HCT116 (cell line): Measurements from ENCODE around the gene ZACN.

ENCODE experiments used
- ELF1 ChIP-seq: IDR thresholded peaks from 2 replicates; pipeline ENCODE4 v1.6.1; 2012; ENCODE audit warnings: low read depth, borderline replicate concordance
- FOSL1 ChIP-seq: IDR thresholded peaks from 2 replicates; pipeline ENCODE4 v1.6.1; 2012; ENCODE audit warnings: low read depth
- POLR2A ChIP-seq: IDR thresholded peaks from 2 replicates; pipeline ENCODE4 v1.7.0; 2011; ENCODE audit warnings: borderline replicate concordance; ENCODE audit not compliant: insufficient read depth, insufficient read length; ENCODE audit errors: extremely low read depth
- POLR2AphosphoS5 ChIP-seq: IDR thresholded peaks from 2 replicates; pipeline ENCODE4 v1.6.1; 2011; ENCODE audit warnings: mild to moderate bottlenecking, low read depth, low read length, moderate library complexity
- RAD21 ChIP-seq: IDR thresholded peaks from 2 replicates; pipeline ENCODE4 v1.6.1; 2012; ENCODE audit warnings: low read depth, mild to moderate bottlenecking
- SRF ChIP-seq: IDR thresholded peaks from 2 replicates; pipeline ENCODE4 v1.6.1; 2012; ENCODE audit warnings: low read depth
- TCF7L2 ChIP-seq: IDR thresholded peaks from 2 replicates; pipeline ENCODE4 v1.7.0; 2011; ENCODE audit warnings: borderline replicate concordance, inconsistent platforms; ENCODE audit not compliant: insufficient read depth, insufficient read length; ENCODE audit errors: extremely low read depth
- ZFX ChIP-seq: fragments of 450-650 bp; IDR thresholded peaks from 2 replicates; pipeline ENCODE4 v1.6.1; 2017
- ZNF274 ChIP-seq: fragments of 200-500 bp; sonication (Bioruptor generic); IDR thresholded peaks from 2 replicates; pipeline ENCODE4 v1.6.1; 2014; ENCODE audit warnings: mild to moderate bottlenecking, low read depth, low read length, inconsistent platforms
- TF ChIP-seq, protein P1 (sequence below), 3 experiments: fragments of 200-600 bp in 1 of 3; sonication (generic) in 1 of 3; IDR thresholded peaks in 2 of 3; conservative IDR thresholded peaks in 1 of 3; 2 replicates each; pipeline ENCODE4 v1.5.1; 2012 to 2017; ENCODE audit warnings: low read depth in 2 of 3, low read length in 2 of 3, antibody characterized with exemption in 1 of 3, borderline replicate concordance in 1 of 3, control low read depth in 1 of 3, mild to moderate bottlenecking in 1 of 3, mixed read lengths in 1 of 3, mixed run types in 1 of 3, moderate library complexity in 1 of 3; ENCODE audit not compliant: insufficient read depth in 1 of 3
- TF ChIP-seq, protein P2 (sequence below): IDR thresholded peaks from 2 replicates; pipeline ENCODE4 v1.6.1; 2012; ENCODE audit warnings: low read depth
- TF ChIP-seq, protein P3 (sequence below): IDR thresholded peaks from 2 replicates; pipeline ENCODE4 v1.6.1; 2012

DNA sequence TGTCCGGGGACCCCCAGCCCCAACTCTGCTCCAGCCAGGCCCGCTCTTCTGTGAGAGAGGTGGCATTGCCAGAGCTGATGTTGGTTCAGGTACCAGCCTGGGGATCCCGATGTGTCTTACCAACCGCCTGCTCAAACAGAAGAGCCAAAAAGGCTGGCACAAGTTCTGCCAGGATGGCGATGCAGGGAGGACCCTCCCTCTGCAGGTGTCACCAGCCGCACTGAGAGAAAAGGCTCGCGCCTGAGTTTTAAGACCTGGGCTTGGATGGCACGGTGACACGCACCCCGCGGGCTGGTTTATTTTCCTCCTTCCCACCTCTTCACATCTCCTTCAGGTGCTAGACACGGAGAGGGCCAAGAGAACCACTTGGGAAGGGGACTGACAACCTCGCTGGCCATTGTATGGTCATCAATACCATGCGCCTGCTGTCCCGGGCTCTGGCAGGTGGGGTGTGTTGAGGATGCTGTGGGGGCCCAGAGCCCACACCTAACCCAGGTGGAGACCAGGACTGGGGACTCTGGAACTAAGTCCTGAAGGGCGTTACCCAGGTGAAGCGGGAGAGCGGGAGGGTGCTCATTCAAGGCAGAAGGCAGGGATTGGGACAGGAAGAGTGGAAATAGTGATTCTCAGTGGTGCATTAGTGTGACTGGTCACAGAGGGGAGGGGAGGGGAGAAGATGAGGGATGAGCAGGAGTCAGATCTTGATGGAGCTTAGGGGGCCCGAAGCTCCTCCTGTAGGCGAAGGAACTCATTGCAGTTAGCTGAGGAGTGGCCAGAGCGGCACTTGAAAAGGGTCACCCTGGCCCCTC is 45.8 kb downstream of the ZACN start:
- TF ChIP-seq ZNF274 (no peak), POLR2A (no peak), RAD21 (no peak), TCF7L2 (no peak), POLR2AphosphoS5 (no peak), FOSL1 (no peak), ELF1 (no peak), SRF (no peak), ZFX (no peak)
- TF ChIP-seq, protein P1, sequence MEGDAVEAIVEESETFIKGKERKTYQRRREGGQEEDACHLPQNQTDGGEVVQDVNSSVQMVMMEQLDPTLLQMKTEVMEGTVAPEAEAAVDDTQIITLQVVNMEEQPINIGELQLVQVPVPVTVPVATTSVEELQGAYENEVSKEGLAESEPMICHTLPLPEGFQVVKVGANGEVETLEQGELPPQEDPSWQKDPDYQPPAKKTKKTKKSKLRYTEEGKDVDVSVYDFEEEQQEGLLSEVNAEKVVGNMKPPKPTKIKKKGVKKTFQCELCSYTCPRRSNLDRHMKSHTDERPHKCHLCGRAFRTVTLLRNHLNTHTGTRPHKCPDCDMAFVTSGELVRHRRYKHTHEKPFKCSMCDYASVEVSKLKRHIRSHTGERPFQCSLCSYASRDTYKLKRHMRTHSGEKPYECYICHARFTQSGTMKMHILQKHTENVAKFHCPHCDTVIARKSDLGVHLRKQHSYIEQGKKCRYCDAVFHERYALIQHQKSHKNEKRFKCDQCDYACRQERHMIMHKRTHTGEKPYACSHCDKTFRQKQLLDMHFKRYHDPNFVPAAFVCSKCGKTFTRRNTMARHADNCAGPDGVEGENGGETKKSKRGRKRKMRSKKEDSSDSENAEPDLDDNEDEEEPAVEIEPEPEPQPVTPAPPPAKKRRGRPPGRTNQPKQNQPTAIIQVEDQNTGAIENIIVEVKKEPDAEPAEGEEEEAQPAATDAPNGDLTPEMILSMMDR (IDR thresholded peaks at IDR 0.05 in 2 of 3, conservative IDR thresholded peaks at IDR 0.05 in 1 of 3; ENCODE audit: borderline replicate concordance in 1 of 3, insufficient read depth in 1 of 3, low read depth in 2 of 3, low read length in 2 of 3) = peak in 2 of 3 experiments; percentile 50 to 62; a peak in 4 of 6 replicates
- TF ChIP-seq, protein P2, sequence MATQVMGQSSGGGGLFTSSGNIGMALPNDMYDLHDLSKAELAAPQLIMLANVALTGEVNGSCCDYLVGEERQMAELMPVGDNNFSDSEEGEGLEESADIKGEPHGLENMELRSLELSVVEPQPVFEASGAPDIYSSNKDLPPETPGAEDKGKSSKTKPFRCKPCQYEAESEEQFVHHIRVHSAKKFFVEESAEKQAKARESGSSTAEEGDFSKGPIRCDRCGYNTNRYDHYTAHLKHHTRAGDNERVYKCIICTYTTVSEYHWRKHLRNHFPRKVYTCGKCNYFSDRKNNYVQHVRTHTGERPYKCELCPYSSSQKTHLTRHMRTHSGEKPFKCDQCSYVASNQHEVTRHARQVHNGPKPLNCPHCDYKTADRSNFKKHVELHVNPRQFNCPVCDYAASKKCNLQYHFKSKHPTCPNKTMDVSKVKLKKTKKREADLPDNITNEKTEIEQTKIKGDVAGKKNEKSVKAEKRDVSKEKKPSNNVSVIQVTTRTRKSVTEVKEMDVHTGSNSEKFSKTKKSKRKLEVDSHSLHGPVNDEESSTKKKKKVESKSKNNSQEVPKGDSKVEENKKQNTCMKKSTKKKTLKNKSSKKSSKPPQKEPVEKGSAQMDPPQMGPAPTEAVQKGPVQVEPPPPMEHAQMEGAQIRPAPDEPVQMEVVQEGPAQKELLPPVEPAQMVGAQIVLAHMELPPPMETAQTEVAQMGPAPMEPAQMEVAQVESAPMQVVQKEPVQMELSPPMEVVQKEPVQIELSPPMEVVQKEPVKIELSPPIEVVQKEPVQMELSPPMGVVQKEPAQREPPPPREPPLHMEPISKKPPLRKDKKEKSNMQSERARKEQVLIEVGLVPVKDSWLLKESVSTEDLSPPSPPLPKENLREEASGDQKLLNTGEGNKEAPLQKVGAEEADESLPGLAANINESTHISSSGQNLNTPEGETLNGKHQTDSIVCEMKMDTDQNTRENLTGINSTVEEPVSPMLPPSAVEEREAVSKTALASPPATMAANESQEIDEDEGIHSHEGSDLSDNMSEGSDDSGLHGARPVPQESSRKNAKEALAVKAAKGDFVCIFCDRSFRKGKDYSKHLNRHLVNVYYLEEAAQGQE = no peak
- TF ChIP-seq, protein P3, sequence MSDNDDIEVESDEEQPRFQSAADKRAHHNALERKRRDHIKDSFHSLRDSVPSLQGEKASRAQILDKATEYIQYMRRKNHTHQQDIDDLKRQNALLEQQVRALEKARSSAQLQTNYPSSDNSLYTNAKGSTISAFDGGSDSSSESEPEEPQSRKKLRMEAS = no peak
